Body of pancreas (tissue), 4 donors: ENCODE measurements around the gene EEFSEC. TPM values are rescaled to one million over a fixed set of nuclear protein-coding genes. Genes with fewer than 3 reads are reported as not detected.

Experiments
- ATAC-seq: fragments of 150-250 bp; one replicate; pipeline ENCODE4 v1.9.1; 2016
- DNase-seq, 4 donors: peaks; one replicate each; pipeline ENCODE4 v3.0.0-alpha.2; 2019
- H3K27ac ChIP-seq, 4 donors: fragments of 200-600 bp; sonication (generic); 1 replicate in 3 of 4; 2 replicates in 1 of 4; pipeline versions ENCODE4 v1.5.1 to v1.6.1; 2016 to 2019; ENCODE audit warnings: mild to moderate bottlenecking in 1 of 4, mixed read lengths in 1 of 4, moderate library complexity in 1 of 4
- H3K27me3 ChIP-seq, 2 donors: fragments of 200-600 bp; sonication (generic); one replicate each; pipeline ENCODE4 v1.6.0; 2016; ENCODE audit warnings: mild to moderate bottlenecking in 1 of 2
- H3K36me3 ChIP-seq, 2 donors: fragments of 200-600 bp; sonication (generic); replicated peaks in 1 of 2; 2 replicates each; pipeline ENCODE4 v1.5.1; 2016; ENCODE audit warnings: low read depth in 2 of 2; ENCODE audit not compliant: insufficient read depth in 1 of 2
- H3K4me1 ChIP-seq: fragments of 200-600 bp; sonication (generic); one replicate; pipeline ENCODE4 v1.6.0; 2016
- H3K4me3 ChIP-seq, 2 donors: fragments of 200-600 bp; sonication (generic); 1 replicate in 1 of 2; 2 replicates in 1 of 2; pipeline ENCODE4 v1.5.1; 2016 to 2019
- H3K9me3 ChIP-seq, 3 donors: fragments of 200-600 bp; sonication (generic); 1 replicate in 2 of 3; 2 replicates in 1 of 3; pipeline ENCODE4 v1.5.1; 2016
- CTCF ChIP-seq, 7 experiments: fragments of 450-650 bp in 4 of 7; fragments of 200-600 bp in 3 of 7; sonication (generic) in 3 of 7; IDR thresholded peaks; one replicate each; pipeline ENCODE4 v1.5.1; 2016 to 2019; ENCODE audit warnings: antibody characterized with exemption in 7 of 7
- POLR2A ChIP-seq, 3 donors: fragments of 450-650 bp; IDR thresholded peaks; one replicate each; pipeline ENCODE4 v1.6.1; 2016; ENCODE audit warnings: antibody characterized with exemption in 3 of 3, mild to moderate bottlenecking in 2 of 3
- WGBS, 2 donors: methylation state at CpG; one replicate each; pipeline ENCODE4 v1.1.5; 2017; 5-methylcytosine and 5-hydroxymethylcytosine counted together
- intact Hi-C: fragments of 100-400 bp; cut with DNase I; formaldehyde crosslinking; loops from one replicate; pipeline ENCODE4 v1.15.1; 2023
- total RNA-seq, 2 donors: library from RNA; depleted of rRNA; stranded (reverse); fragments of >200 nt; gene quantifications; one replicate each; pipeline ENCODE4 v1.1.0, GENCODE V29; 2016

Gene EEFSEC
- total RNA-seq: 10 to 100 TPM in 1 of 2 donors, 1 to 10 TPM in 1; 8.6 to 33.0 TPM

DNA sequence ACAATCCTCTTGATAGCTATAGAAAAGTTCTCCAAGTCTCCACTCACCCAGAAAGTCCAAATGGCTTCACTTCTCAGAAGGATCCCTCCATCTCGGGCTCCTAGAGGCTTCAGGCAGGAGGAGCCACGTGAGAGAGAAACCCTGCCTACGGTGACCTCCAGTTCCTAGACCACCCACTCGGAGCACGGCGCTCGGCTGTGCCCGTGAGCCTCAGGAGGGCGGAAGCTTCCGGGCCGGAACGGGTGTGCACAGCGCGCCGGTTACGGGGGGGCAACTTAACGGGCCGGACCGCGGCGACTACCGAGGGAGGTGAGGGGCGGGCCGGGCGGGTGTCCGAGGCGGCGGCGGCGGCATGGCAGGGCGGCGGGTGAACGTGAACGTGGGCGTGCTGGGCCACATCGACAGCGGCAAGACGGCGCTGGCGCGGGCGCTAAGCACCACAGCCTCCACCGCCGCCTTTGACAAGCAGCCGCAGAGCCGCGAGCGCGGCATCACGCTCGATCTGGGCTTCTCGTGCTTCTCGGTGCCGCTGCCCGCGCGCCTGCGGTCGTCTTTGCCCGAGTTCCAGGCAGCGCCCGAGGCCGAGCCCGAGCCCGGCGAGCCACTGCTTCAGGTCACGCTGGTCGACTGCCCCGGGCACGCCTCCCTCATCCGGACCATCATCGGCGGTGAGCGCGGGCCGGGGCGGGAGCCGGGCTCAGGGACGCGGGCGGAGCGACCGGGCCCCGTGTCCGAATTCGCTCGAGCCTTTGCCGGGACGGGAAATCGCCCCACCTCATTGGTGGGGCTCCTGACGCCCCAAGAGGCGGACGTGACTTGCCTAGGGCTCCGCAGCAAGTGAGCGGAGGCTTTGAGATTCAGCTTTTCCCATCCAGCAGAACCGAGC lies at the start of gene EEFSEC:
Gene EEFSEC (plus strand): TSS at position 326 of the 886 bp plus-strand sequence. CDS start 27 bp downstream, at position 353.
- 0% methylated on average over 8 to 93 of the region's 96 CpGs for WGBS, 2 donors
- H3K27me3 ChIP-seq: no peaks in the 10 kb centered on the region
- intact Hi-C loops: no loop called here

GRCh38 chr3:128107834-128108233 lies 45.4 kb upstream of the EEFSEC start:
- Histone ChIP-seq H3K27me3 (no peaks in the 10 kb centered on the region), H3K9me3 (no peaks in the 10 kb centered on the region), H3K36me3 (peaks cover 0 to 4% of the 10 kb centered on the region in 2 donors), H3K4me3 (no peak overlapping the region), H3K27ac (no peak overlapping the region), H3K4me1 (no peaks in the 10 kb centered on the region)
- ATAC-seq (no peak), DNase-seq (no peak)
- intact Hi-C loops: no loop called here
- 75 to 81% methylated on average over 8 of the region's 8 CpGs for WGBS, 2 donors
- no peak for TF ChIP-seq CTCF (IDR thresholded peaks at IDR 0.05)
- TF ChIP-seq POLR2A (IDR thresholded peaks at IDR 0.05): no peak

More for the DNA sequence above, at the start of gene EEFSEC:
- TF ChIP-seq POLR2A (IDR thresholded peaks at IDR 0.05) (peak in 2 of 3 donors; percentile 59 to 66), CTCF (IDR thresholded peaks at IDR 0.05) (peak in 2 of 7 experiments; percentile 15)
- Histone ChIP-seq H3K27ac (peak within 1 kb of the TSS; percentile 58 to 88 (median 78)), H3K36me3 (no peaks in the 10 kb centered on the region), H3K4me1 (peaks cover 13% of the 10 kb centered on the region), H3K4me3 (peak within 1 kb of the TSS; percentile 69 to 99), H3K9me3 (no peaks in the 10 kb centered on the region)
- DNase-seq (peak; percentile 83 to 88 (median 84)), ATAC-seq (peak; percentile 97)

DNA sequence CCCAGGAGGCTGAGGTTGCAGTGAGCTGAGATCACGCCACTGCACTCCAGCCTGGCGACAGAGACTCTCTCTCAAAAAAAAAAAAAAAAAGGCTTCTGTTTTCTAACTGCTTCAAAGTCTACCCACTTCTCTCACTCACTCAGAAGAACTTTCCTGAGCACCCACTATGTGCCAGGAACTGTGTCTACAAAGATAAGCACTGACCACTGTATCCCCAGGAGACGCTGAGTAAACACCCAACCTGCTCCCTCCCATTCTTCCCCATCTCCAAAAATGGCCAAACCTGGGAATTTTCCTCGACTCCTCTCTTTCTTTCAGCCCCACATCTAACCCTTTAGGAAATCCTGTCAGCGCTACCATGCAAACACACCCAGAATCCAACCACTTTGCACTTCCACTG lies 42.1 kb upstream of the EEFSEC start:
- WGBS, 2 donors: 88 to 94% methylated on average over 5 of the region's 5 CpGs
- H3K4me1 ChIP-seq: peaks cover 11% of the 10 kb centered on the region
- no peak for ATAC-seq
- no peak overlapping the region for H3K4me3 ChIP-seq
- no peaks in the 10 kb centered on the region for H3K9me3 ChIP-seq
- H3K36me3 ChIP-seq: no peaks in the 10 kb centered on the region
- DNase-seq: no peak
- TF ChIP-seq POLR2A (IDR thresholded peaks at IDR 0.05) (no peak), CTCF (IDR thresholded peaks at IDR 0.05) (no peak)
- no peak overlapping the region for H3K27ac ChIP-seq
- intact Hi-C loops: no loop called here
- no peaks in the 10 kb centered on the region for H3K27me3 ChIP-seq

GRCh38 chr3:128112357-128112968 lies 40.8 kb upstream of the EEFSEC start:
- intact Hi-C loops: no loop called here
- ATAC-seq: no peak
- no peaks in the 10 kb centered on the region for H3K27me3 ChIP-seq
- no peak overlapping the region for H3K27ac ChIP-seq
- H3K4me1 ChIP-seq: peaks cover 11% of the 10 kb centered on the region
- TF ChIP-seq POLR2A (IDR thresholded peaks at IDR 0.05): no peak
- no peak for TF ChIP-seq CTCF (IDR thresholded peaks at IDR 0.05)
- WGBS, 2 donors: 83 to 92% methylated on average over 7 of the region's 7 CpGs
- H3K36me3 ChIP-seq: no peaks in the 10 kb centered on the region
- no peak overlapping the region for H3K4me3 ChIP-seq
- no peak for DNase-seq
- H3K9me3 ChIP-seq: no peaks in the 10 kb centered on the region
